ENCODE measurements around the gene HMBS. TPM values are rescaled to one million over a fixed set of nuclear protein-coding genes. Genes with fewer than 3 reads are reported as not detected.

HMBS gene
- total RNA-seq, 3 donors from 2014 or later (not counting 1 experiment from before 2014, with no cell fraction given) = 6.1 to 10.1 (median 6.7) TPM

DNA sequence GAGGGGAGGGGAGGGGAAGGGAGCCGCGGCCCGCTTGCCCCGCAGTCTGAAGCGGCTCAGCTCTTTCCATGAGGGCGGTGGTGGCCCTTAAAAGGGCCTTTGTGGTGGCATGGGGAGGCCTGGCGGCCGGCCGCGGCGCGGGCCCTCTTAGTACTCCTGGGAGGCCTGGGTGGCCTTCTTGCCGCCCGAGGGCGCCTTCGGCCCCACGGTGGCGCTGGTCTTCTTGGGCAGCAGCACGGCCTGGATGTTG, 10.1 kb downstream of the HMBS start:
- ATAC-seq (peak; percentile 35 to 72 (median 53)), DNase-seq (peak; percentile 66 to 80)
- peaks cover 19% of the 10 kb centered on the region for H3K36me3 ChIP-seq (ENCODE audit: control insufficient read depth, insufficient read depth, low read length)
- Mint-ChIP-seq H3K4me1 (peaks cover 28 to 38% of the 10 kb centered on the region in 2 donors), H3K27me3 (ENCODE audit: low read depth in 2 of 2) (no peaks in the 10 kb centered on the region), H3K27ac (peak overlapping the region; percentile 95 to 96), H3K4me3 (peak overlapping the region; percentile 91), H3K9me3 (no peaks in the 10 kb centered on the region), H3K36me3 (peaks cover 7% of the 10 kb centered on the region)
- intact Hi-C loops (cut with micrococcal nuclease) = loop anchor here (1.0 to 2.0 kb wide), 7 partner anchors 8 to 166 kb away; partner anchors contain the start of genes HINFP, HYOU1, SLC37A4 and VPS11
- peak overlapping the region; percentile 84 for H3K27ac ChIP-seq (ENCODE audit: low read length)
- H3K27me3 ChIP-seq (ENCODE audit: control insufficient read depth, insufficient read depth, low read length) = no peaks in the 10 kb centered on the region
- TF ChIP-seq, protein P1, sequence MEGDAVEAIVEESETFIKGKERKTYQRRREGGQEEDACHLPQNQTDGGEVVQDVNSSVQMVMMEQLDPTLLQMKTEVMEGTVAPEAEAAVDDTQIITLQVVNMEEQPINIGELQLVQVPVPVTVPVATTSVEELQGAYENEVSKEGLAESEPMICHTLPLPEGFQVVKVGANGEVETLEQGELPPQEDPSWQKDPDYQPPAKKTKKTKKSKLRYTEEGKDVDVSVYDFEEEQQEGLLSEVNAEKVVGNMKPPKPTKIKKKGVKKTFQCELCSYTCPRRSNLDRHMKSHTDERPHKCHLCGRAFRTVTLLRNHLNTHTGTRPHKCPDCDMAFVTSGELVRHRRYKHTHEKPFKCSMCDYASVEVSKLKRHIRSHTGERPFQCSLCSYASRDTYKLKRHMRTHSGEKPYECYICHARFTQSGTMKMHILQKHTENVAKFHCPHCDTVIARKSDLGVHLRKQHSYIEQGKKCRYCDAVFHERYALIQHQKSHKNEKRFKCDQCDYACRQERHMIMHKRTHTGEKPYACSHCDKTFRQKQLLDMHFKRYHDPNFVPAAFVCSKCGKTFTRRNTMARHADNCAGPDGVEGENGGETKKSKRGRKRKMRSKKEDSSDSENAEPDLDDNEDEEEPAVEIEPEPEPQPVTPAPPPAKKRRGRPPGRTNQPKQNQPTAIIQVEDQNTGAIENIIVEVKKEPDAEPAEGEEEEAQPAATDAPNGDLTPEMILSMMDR (IDR thresholded peaks at IDR 0.05) = peak; percentile 54
- H3K9me3 ChIP-seq (ENCODE audit: control insufficient read depth, insufficient read depth, low read length) = no peaks in the 10 kb centered on the region
- H3K4me1 ChIP-seq (ENCODE audit: control insufficient read depth, insufficient read depth, low read length) = peaks cover 31% of the 10 kb centered on the region
- WGBS (ENCODE audit: insufficient coverage) = 0% methylated on average over 19 of the region's 19 CpGs
- peak overlapping the region; percentile 70 for H3K4me3 ChIP-seq (ENCODE audit: low read length)

DNA sequence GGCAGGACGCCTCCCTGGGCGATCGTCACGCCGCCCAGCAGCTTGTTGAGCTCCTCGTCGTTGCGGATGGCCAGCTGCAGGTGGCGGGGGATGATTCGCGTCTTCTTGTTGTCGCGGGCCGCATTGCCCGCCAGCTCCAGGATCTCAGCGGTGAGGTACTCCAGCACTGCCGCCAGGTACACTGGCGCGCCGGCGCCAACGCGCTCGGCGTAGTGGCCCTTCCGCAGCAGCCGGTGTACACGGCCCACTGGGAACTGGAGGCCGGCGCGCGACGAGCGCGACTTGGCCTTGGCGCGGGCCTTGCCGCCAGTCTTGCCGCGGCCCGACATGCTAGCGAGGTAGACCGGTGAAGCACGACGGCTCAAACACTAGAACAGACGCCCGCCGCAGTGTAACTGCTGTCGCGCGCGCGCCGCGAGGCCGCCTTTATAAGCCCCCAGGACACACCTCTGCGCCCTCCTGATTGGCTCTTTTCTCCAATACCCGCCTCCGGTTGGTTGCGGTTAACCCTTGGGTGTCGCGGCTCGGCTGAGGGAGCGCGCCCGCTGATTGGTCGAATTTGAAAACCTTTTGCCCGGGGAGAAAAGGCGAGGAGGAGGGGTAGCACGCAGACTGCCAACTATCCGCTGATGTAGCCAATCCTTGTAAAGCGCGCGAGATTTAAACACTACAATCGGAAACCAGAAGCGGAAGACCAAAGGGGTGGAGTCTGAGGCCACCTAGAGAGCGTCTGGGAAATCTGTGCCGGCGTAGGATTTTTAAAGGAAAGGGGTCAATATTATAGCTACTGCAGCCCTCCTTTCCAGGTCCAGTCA, 10.6 kb downstream of the HMBS start:
- Histone ChIP-seq H3K27ac (ENCODE audit: low read length) (peak overlapping the region; percentile 84), H3K9me3 (ENCODE audit: control insufficient read depth, insufficient read depth, low read length) (no peaks in the 10 kb centered on the region), H3K4me1 (ENCODE audit: control insufficient read depth, insufficient read depth, low read length) (peaks cover 32% of the 10 kb centered on the region), H3K27me3 (ENCODE audit: control insufficient read depth, insufficient read depth, low read length) (no peaks in the 10 kb centered on the region), H3K4me3 (ENCODE audit: low read length) (peak overlapping the region; percentile 70), H3K36me3 (ENCODE audit: control insufficient read depth, insufficient read depth, low read length) (peaks cover 19% of the 10 kb centered on the region)
- peak; percentile 99 for DNase-seq
- under 1% methylated on average over 76 of the region's 79 CpGs for WGBS (ENCODE audit: insufficient coverage)
- Mint-ChIP-seq H3K4me3 (peak overlapping the region; percentile 91), H3K27me3 (ENCODE audit: low read depth in 2 of 2) (no peaks in the 10 kb centered on the region), H3K36me3 (peaks cover 7% of the 10 kb centered on the region), H3K9me3 (no peaks in the 10 kb centered on the region), H3K27ac (peak overlapping the region; percentile 95 to 96), H3K4me1 (peaks cover 34 to 43% of the 10 kb centered on the region in 2 donors)
- TF ChIP-seq, protein P1 (IDR thresholded peaks at IDR 0.05) = peak; percentile 3
- intact Hi-C loops (cut with micrococcal nuclease) = loop anchor here (1.0 to 2.0 kb wide), 6 partner anchors 10 to 166 kb away; partner anchors contain the start of genes HINFP, HYOU1, SLC37A4 and VPS11
- ATAC-seq = peak; percentile 80 to 92 (median 86)

DNA sequence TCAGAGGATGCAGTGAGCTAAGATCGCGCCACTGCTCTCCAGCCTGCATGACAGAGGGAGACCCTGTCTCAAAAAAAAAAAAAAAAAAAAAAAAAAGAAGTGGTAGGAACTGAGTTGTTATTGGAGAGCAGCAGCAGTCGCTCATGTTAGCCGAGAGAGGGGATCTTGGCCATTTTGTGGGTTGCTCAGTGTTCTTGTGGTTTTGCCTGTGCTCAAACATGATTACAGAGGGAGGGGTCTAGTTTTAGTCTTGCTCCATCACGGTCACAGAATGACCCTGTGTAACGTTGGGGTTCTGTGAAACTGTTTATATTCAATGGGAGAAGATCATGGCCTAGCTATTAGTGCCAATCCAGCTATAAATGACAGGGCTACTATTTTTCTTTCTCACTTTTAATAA, 15.0 kb downstream of the HMBS start:
- Mint-ChIP-seq H3K9me3 (no peaks in the 10 kb centered on the region), H3K4me1 (peaks cover 39% of the 10 kb centered on the region in 2 donors), H3K36me3 (peaks cover 7% of the 10 kb centered on the region), H3K4me3 (peak overlapping the region; percentile 96), H3K27me3 (ENCODE audit: low read depth in 2 of 2) (no peaks in the 10 kb centered on the region), H3K27ac (no peak overlapping the region)
- 51% methylated on average over 6 of the region's 6 CpGs for WGBS (ENCODE audit: insufficient coverage)
- TF ChIP-seq, protein P1 (IDR thresholded peaks at IDR 0.05) = no peak
- intact Hi-C loops (cut with micrococcal nuclease) = loop anchor here (2.0 to 5.0 kb wide), 2 partner anchors 15 to 82 kb away; partner anchors contain the start of genes HMBS, RPS25 and TRAPPC4
- Histone ChIP-seq H3K27ac (ENCODE audit: low read length) (no peak overlapping the region), H3K36me3 (ENCODE audit: control insufficient read depth, insufficient read depth, low read length) (peaks cover 17% of the 10 kb centered on the region), H3K9me3 (ENCODE audit: control insufficient read depth, insufficient read depth, low read length) (no peaks in the 10 kb centered on the region), H3K4me3 (ENCODE audit: low read length) (no peak overlapping the region), H3K27me3 (ENCODE audit: control insufficient read depth, insufficient read depth, low read length) (no peaks in the 10 kb centered on the region), H3K4me1 (ENCODE audit: control insufficient read depth, insufficient read depth, low read length) (peaks cover 30% of the 10 kb centered on the region)
- no peak for DNase-seq
- no peak for ATAC-seq
